Ascending aorta (tissue), 2 donors: ENCODE results near the gene CRB3. TPM values are rescaled to one million over a fixed set of nuclear protein-coding genes. Genes with fewer than 3 reads are reported as not detected.

ENCODE experiments used
- DNase-seq, 2 donors: peaks; one replicate each; pipeline ENCODE4 v3.0.0-alpha.2; 2019; ENCODE audit warnings: low spot score in 2 of 2
- H3K27ac ChIP-seq, 2 donors: fragments of 200-600 bp; sonication (generic); one replicate each; pipeline ENCODE4 v1.5.1; 2016 to 2017; ENCODE audit warnings: mild to moderate bottlenecking in 1 of 2
- H3K27me3 ChIP-seq: fragments of 200-600 bp; sonication (generic); one replicate; pipeline ENCODE4 v1.5.1; 2017
- H3K36me3 ChIP-seq, 2 donors: fragments of 200-600 bp; sonication (generic); one replicate each; pipeline ENCODE4 v1.5.1; 2016
- H3K4me1 ChIP-seq, 2 donors: fragments of 200-600 bp; sonication (generic); one replicate each; pipeline ENCODE4 v1.5.1; 2016 to 2017; ENCODE audit warnings: mild to moderate bottlenecking in 1 of 2
- H3K4me3 ChIP-seq, 2 donors: fragments of 200-600 bp; sonication (generic); one replicate each; pipeline ENCODE4 v1.5.1; 2016 to 2017; ENCODE audit warnings: mild to moderate bottlenecking in 1 of 2
- H3K9me3 ChIP-seq, 2 donors: fragments of 200-600 bp; sonication (generic); one replicate each; pipeline ENCODE4 v1.5.1; 2016
- intact Hi-C: fragments of 100-400 bp; cut with DNase I; formaldehyde crosslinking; loops from one replicate; pipeline ENCODE4 v1.15.1; 2023
- total RNA-seq: library from RNA; depleted of rRNA; stranded (reverse); fragments of >200 nt; gene quantifications from one replicate; pipeline ENCODE4 v1.1.0, GENCODE V29; 2016
- TF ChIP-seq, protein P1 (sequence below), 3 experiments: fragments of 200-600 bp in 2 of 3; fragments of 450-650 bp in 1 of 3; sonication (generic) in 2 of 3; IDR thresholded peaks; one replicate each; pipeline ENCODE4 v1.5.1; 2016 to 2019; ENCODE audit warnings: antibody characterized with exemption in 3 of 3, mild to moderate bottlenecking in 1 of 3, moderate library complexity in 1 of 3

CRB3 gene
- total RNA-seq, 1 donor from 2014 or later = not detected

DNA sequence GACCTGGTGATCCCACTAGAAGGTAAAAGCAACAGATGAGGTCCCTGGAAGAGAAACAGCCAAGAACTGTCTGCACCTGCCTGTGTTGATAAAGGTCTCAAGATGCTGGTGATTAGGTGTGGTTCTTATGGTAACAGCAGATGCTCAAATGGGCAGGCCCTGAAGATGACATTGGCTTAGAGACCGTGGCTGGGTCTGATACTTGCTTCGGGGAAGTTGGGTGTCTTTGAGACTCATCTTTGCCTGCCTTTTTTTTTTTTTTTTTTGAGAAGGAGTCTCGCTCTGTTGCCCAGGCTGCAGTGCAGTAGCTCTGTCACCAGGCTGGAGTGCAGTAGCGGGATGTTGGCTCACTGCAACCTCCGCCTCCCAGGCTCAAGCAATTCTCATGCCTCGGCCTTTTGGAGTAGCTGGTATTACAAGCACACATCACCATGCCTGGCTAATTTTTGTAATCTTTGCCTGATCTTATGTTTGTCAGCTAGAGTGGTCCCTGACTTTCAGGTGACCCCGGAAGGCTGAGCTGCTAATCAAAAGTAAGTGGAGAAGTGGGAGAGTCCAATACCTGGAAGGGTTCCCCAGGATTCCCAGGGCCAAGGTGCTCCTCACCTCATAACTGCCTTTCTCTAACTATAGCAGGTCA lies 12.4 kb upstream of the CRB3 start:
- intact Hi-C loops = no loop called here
- Histone ChIP-seq H3K9me3 (peaks cover 0 to 5% of the 10 kb centered on the region in 2 donors), H3K36me3 (peaks cover 31 to 63% of the 10 kb centered on the region in 2 donors), H3K4me3 (no peak overlapping the region), H3K4me1 (no peaks in the 10 kb centered on the region), H3K27me3 (no peaks in the 10 kb centered on the region), H3K27ac (no peak overlapping the region)
- TF ChIP-seq, protein P1, sequence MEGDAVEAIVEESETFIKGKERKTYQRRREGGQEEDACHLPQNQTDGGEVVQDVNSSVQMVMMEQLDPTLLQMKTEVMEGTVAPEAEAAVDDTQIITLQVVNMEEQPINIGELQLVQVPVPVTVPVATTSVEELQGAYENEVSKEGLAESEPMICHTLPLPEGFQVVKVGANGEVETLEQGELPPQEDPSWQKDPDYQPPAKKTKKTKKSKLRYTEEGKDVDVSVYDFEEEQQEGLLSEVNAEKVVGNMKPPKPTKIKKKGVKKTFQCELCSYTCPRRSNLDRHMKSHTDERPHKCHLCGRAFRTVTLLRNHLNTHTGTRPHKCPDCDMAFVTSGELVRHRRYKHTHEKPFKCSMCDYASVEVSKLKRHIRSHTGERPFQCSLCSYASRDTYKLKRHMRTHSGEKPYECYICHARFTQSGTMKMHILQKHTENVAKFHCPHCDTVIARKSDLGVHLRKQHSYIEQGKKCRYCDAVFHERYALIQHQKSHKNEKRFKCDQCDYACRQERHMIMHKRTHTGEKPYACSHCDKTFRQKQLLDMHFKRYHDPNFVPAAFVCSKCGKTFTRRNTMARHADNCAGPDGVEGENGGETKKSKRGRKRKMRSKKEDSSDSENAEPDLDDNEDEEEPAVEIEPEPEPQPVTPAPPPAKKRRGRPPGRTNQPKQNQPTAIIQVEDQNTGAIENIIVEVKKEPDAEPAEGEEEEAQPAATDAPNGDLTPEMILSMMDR (IDR thresholded peaks at IDR 0.05) = no peak
- no peak for DNase-seq

DNA sequence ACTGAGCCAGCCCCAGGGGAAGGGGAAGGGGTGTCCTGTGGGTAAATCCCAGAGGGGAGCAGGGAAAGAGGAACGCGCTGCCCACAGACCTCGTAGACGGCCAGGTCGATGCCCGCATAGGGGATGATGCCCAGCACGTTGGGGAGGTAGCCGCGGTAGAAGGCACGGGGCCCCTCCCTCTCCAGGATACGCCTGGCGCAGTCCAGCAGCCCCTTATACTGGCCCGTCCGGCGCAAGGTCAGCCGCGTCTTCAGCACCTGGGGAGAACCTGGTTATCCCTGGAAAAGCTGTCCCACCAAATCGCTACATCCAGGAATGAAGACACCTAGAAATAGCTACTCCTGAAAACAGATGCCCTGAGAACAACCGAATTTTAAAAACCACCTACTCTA lies 11.9 kb upstream of the CRB3 start:
- intact Hi-C loops = no loop called here
- Histone ChIP-seq H3K36me3 (peaks cover 28 to 58% of the 10 kb centered on the region in 2 donors), H3K4me1 (no peaks in the 10 kb centered on the region), H3K4me3 (no peak overlapping the region), H3K27me3 (no peaks in the 10 kb centered on the region), H3K27ac (no peak overlapping the region), H3K9me3 (peaks cover 0 to 5% of the 10 kb centered on the region in 2 donors)
- TF ChIP-seq, protein P1 (IDR thresholded peaks at IDR 0.05) = no peak
- DNase-seq = no peak

DNA sequence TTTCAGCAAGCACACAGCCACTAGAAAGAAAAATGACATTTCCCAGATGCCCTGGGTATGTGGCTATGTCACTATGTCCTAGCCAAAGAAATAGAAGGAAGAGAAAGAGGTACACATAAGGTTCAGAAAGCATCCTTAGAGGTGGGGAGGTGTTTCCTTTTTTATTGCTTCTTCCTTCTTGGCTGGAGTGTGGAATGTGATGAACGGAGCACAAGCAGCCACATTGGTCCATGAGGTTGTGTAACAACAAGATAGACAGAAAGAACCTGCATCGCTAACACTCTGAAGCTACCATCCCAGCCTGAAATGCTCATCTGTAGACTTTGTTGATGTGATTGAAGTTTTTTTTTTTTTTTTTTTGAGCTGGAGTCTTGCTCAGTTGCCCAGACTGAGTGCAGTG lies 11.2 kb upstream of the CRB3 start:
- H3K36me3 ChIP-seq = peaks cover 28 to 54% of the 10 kb centered on the region in 2 donors
- H3K4me1 ChIP-seq = no peaks in the 10 kb centered on the region
- H3K4me3 ChIP-seq = no peak overlapping the region
- intact Hi-C loops = no loop called here
- H3K27ac ChIP-seq = no peak overlapping the region
- H3K27me3 ChIP-seq = no peaks in the 10 kb centered on the region
- H3K9me3 ChIP-seq = peaks cover 0 to 5% of the 10 kb centered on the region in 2 donors
- no peak for DNase-seq
- TF ChIP-seq, protein P1 (IDR thresholded peaks at IDR 0.05) = no peak

DNA sequence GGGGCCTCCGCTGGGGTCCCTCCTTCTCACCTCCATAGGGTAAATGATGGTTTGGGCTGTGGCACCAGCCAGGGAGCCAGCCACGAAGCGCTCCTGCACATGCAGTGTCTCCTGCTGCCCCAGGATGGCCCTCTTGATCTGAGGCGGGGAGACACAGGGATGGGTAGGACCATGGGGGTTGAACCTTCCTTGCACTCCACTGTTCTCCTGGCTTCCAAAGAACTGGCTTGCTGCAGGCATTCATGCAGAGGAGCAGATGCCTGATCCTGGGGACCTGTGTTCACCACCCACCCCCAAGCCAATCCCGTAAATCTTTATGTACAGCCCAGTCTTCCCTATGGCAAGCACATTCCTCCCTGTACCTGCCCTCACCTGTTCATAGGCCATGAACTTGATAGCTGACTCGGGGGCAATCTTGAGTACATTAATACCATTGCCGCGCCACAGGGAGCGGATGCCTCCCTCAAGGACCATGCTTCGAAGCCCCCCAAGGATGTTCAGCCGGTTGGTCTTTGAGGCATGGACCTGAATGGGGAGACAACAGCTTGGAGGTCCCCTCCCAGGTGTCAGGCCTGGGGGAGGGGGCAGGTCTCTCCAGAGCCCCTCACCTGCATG lies 10.0 kb upstream of the CRB3 start:
- no peak overlapping the region for H3K27ac ChIP-seq

DNA sequence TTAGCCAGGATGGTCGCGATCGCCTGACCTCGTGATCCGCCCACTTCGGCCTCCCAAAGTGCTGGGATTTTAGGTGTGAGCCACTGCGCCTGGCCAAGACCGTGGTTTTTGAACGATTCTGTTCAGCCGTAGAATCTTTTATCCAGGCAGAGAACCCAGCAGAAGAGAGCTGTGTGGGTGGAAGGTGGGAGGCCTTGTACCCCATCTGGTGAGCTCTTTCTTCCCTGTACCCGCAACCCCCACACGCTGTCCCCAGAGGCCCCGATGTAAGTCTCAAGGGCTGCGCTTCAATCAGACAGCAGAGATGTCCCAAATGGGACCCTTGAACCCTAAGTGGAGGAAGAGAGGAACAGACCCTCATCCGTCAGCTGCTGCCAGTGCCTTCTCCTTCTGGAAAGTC lies 8.1 kb upstream of the CRB3 start:
- Histone ChIP-seq H3K27ac (no peak overlapping the region), H3K4me3 (no peak overlapping the region), H3K27me3 (no peaks in the 10 kb centered on the region), H3K36me3 (peaks cover 28 to 49% of the 10 kb centered on the region in 2 donors), H3K9me3 (peaks cover 0 to 5% of the 10 kb centered on the region in 2 donors), H3K4me1 (peaks cover 0 to 3% of the 10 kb centered on the region in 2 donors)
- DNase-seq = no peak
- intact Hi-C loops = no loop called here
- TF ChIP-seq, protein P1 (IDR thresholded peaks at IDR 0.05) = no peak

More for the DNA sequence above, 10.0 kb upstream of the CRB3 start:
- no peak overlapping the region for H3K4me3 ChIP-seq
- intact Hi-C loops = no loop called here
- TF ChIP-seq, protein P1 (IDR thresholded peaks at IDR 0.05) = no peak
- H3K4me1 ChIP-seq = no peaks in the 10 kb centered on the region
- no peak for DNase-seq
- H3K27me3 ChIP-seq = no peaks in the 10 kb centered on the region
- H3K36me3 ChIP-seq = peaks cover 28 to 54% of the 10 kb centered on the region in 2 donors
- H3K9me3 ChIP-seq = peaks cover 0 to 5% of the 10 kb centered on the region in 2 donors
